Keratinocyte (primary cell): ENCODE data around the gene UAP1. TPM values are rescaled to one million over a fixed set of nuclear protein-coding genes. Genes with fewer than 3 reads are reported as not detected.

Experiments
- DNase-seq: peaks from one replicate; pipeline ENCODE4 v3.0.0-alpha.2; 2011; ENCODE audit warnings: low read depth, missing footprints, low spot score
- FAIRE-seq: peaks from 2 replicates; lab custom pipeline; 2011; peaks lifted over from hg19 to GRCh38; lab: Jason Lieb, UNC
- H2AFZ ChIP-seq: 2 replicates; pipeline ENCODE4 v1.6.0; 2012; ENCODE audit warnings: low read length, control low read depth, inconsistent platforms; ENCODE audit not compliant: control insufficient read depth
- H3K27ac ChIP-seq: 2 replicates; pipeline ENCODE4 v1.5.1; 2011; ENCODE audit warnings: low read length; ENCODE audit not compliant: control insufficient read depth, insufficient read depth
- H3K27me3 ChIP-seq: 3 replicates; pipeline ENCODE4 v1.6.0; 2011; ENCODE audit warnings: low read length; ENCODE audit not compliant: control insufficient read depth, insufficient read depth; ENCODE audit errors: extremely low read depth
- H3K36me3 ChIP-seq, 2 experiments: 2 replicates in 1 of 2; 3 replicates in 1 of 2; pipeline ENCODE4 v1.5.1; 2011; ENCODE audit warnings: low read length in 2 of 2, mild to moderate bottlenecking in 1 of 2; ENCODE audit not compliant: control insufficient read depth in 2 of 2, insufficient read depth in 2 of 2; ENCODE audit errors: extremely low read depth in 1 of 2
- H3K4me1 ChIP-seq: 3 replicates; pipeline ENCODE4 v1.5.1; 2011; ENCODE audit warnings: low read length; ENCODE audit not compliant: control insufficient read depth, insufficient read depth; ENCODE audit errors: extremely low read depth
- H3K4me2 ChIP-seq: 3 replicates; pipeline ENCODE4 v1.6.0; 2011; ENCODE audit warnings: low read depth, low read length; ENCODE audit not compliant: control insufficient read depth, insufficient read depth; ENCODE audit errors: extremely low read depth
- H3K4me3 ChIP-seq, 3 experiments: fragments of 200-600 bp in 1 of 3; sonication (generic) in 1 of 3; 2 replicates in 2 of 3; 3 replicates in 1 of 3; pipeline ENCODE4 v1.5.1; 2011 to 2016; ENCODE audit warnings: low read length in 3 of 3, mild to moderate bottlenecking in 3 of 3, control low read depth in 2 of 3, inconsistent platforms in 1 of 3, low read depth in 1 of 3, mixed read lengths in 1 of 3, mixed run types in 1 of 3, moderate library complexity in 1 of 3; ENCODE audit not compliant: control insufficient read depth in 2 of 3, insufficient read depth in 2 of 3; ENCODE audit errors: extremely low read depth in 1 of 3
- H3K79me2 ChIP-seq: 2 replicates; pipeline ENCODE4 v1.6.0; 2012; ENCODE audit warnings: low read length; ENCODE audit not compliant: control insufficient read depth, insufficient read depth
- H3K9ac ChIP-seq: 3 replicates; pipeline ENCODE4 v1.6.0; 2011; ENCODE audit warnings: low read length; ENCODE audit not compliant: control insufficient read depth, insufficient read depth; ENCODE audit errors: extremely low read depth
- H3K9me1 ChIP-seq: 3 replicates; pipeline ENCODE4 v1.6.0; 2011; ENCODE audit warnings: low read length; ENCODE audit not compliant: control insufficient read depth, insufficient read depth; ENCODE audit errors: extremely low read depth
- H3K9me3 ChIP-seq: 2 replicates; pipeline ENCODE4 v1.5.1; 2012; ENCODE audit warnings: low read depth, low read length; ENCODE audit not compliant: control insufficient read depth
- H4K20me1 ChIP-seq: 3 replicates; pipeline ENCODE4 v1.6.0; 2011; ENCODE audit warnings: low read length; ENCODE audit not compliant: control insufficient read depth, insufficient read depth; ENCODE audit errors: extremely low read depth
- EZH2 ChIP-seq: IDR thresholded peaks from one replicate; pipeline ENCODE4 v1.6.1; 2012; ENCODE audit warnings: inconsistent platforms, mild to moderate bottlenecking, low read length, moderate library complexity
- dilution Hi-C: fragments of 300-500 bp; cut with MboI; formaldehyde crosslinking; loops from one replicate; pipeline ENCODE4 v1.7.0; 2020; ENCODE audit warnings: low sequenced_read_pairs; ENCODE audit not compliant: extremely low pct_ligation_motif_present
- polyA plus RNA-seq, 5 experiments: library from polyadenylated mRNA; depleted of rRNA in 3 of 5; stranded (reverse) in 3 of 5; stranded (forward) in 1 of 5; unstranded in 1 of 5; fragments of >200 nt; gene quantifications; 1 replicate in 1 of 5; 2 replicates in 3 of 5; 3 replicates in 1 of 5; pipeline versions ENCODE4 v1.2.1 to v1.2.3, GENCODE V29; 2011 to 2012; ENCODE audit warnings: missing spikeins in 2 of 5, low read depth in 1 of 5, low replicate concordance in 1 of 5
- TF ChIP-seq, protein P1 (sequence below), 3 experiments: IDR thresholded peaks in 1 of 3; conservative IDR thresholded peaks in 1 of 3; optimal IDR thresholded peaks in 1 of 3; 2 replicates in 2 of 3; 3 replicates in 1 of 3; pipeline versions ENCODE3 to v1.5.1; 2011; ENCODE audit warnings: low read length in 3 of 3, mild to moderate bottlenecking in 3 of 3, moderate library complexity in 2 of 3, control low read depth in 1 of 3, inconsistent platforms in 1 of 3; ENCODE audit not compliant: insufficient read depth in 2 of 3; ENCODE audit errors: extremely low read depth in 1 of 3

UAP1 gene
- polyA plus RNA-seq, 1 donor (not counting 4 experiments of a cell fraction or from before 2014, with no cell fraction given), result 150 TPM

DNA sequence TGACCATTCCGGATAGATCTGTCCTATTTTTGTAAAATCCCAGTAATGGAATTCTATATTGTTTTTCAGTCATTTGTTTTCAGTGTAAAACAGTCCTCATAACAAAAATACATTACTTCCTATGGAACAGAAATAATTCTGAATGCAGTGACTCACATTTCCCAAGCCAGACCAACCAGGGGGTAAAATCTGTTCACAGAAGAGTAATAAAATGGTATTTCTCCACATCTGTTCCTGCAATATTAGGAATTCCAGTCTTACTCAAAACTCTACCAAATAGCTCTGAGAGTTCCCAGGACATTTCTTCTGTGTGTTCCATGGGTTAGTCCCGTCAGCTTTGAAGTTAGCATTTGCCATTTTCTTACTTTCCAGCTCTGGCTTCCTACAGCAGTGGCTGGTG lies 68.1 kb downstream of the UAP1 start:
- H3K27me3 ChIP-seq, result no peaks in the 10 kb centered on the region
- no peaks in the 10 kb centered on the region for H3K4me1 ChIP-seq
- no peak for DNase-seq
- no peak overlapping the region for H3K4me3 ChIP-seq
- H4K20me1 ChIP-seq, result no peaks in the 10 kb centered on the region
- TF ChIP-seq, protein P1, sequence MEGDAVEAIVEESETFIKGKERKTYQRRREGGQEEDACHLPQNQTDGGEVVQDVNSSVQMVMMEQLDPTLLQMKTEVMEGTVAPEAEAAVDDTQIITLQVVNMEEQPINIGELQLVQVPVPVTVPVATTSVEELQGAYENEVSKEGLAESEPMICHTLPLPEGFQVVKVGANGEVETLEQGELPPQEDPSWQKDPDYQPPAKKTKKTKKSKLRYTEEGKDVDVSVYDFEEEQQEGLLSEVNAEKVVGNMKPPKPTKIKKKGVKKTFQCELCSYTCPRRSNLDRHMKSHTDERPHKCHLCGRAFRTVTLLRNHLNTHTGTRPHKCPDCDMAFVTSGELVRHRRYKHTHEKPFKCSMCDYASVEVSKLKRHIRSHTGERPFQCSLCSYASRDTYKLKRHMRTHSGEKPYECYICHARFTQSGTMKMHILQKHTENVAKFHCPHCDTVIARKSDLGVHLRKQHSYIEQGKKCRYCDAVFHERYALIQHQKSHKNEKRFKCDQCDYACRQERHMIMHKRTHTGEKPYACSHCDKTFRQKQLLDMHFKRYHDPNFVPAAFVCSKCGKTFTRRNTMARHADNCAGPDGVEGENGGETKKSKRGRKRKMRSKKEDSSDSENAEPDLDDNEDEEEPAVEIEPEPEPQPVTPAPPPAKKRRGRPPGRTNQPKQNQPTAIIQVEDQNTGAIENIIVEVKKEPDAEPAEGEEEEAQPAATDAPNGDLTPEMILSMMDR (optimal IDR thresholded peaks at IDR 0.05 in 1 of 3, IDR thresholded peaks at IDR 0.05 in 1 of 3, conservative IDR thresholded peaks at IDR 0.05 in 1 of 3; ENCODE audit: extremely low read depth in 1 of 3, insufficient read depth in 2 of 3, low read length in 3 of 3), result no peak
- TF ChIP-seq EZH2, result no peak
- H3K27ac ChIP-seq, result no peak overlapping the region
- H3K9me3 ChIP-seq, result no peaks in the 10 kb centered on the region
- no peak for FAIRE-seq
- H3K9ac ChIP-seq, result no peak overlapping the region
- no peak overlapping the region for H3K4me2 ChIP-seq
- H3K79me2 ChIP-seq, result no peaks in the 10 kb centered on the region
- dilution Hi-C loops, result no loop called here
- H2AFZ ChIP-seq, result no peak overlapping the region
- H3K9me1 ChIP-seq, result no peaks in the 10 kb centered on the region
- no peaks in the 10 kb centered on the region for H3K36me3 ChIP-seq

DNA sequence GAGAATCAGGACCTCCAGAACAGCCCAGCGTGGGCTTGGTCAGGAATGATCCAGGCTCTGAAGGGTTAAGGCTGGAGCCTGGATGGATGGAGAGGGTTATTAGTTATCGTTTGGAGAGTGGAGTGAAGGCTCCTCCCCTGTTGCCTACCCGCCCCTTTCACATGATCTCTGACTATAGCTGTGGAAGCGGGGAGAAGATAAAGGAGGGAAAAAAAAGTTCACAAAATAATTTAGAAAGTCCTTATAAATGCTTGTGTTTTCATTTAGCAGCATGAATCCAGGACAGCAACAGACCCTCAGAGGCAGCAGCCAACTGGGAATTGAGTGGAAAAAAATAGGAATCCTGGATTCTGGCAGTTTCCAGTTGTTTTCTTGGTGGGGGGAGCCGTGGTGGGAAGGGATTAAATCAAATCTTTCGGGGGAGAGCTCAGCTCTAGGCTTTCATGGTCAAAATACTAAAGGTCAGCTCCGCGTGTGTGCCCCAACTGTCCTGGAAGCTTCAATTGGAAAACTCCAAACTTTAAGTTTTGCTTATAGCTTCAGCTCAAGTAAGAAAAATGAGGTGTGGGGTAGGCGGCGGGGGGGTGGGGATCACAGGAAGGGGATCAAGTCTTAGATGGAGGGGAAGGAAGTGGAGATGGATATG lies 70.1 kb downstream of the UAP1 start:
- H3K9me1 ChIP-seq, result no peaks in the 10 kb centered on the region
- FAIRE-seq (no peak), DNase-seq (no peak)
- no peaks in the 10 kb centered on the region for H3K27me3 ChIP-seq
- no peaks in the 10 kb centered on the region for H4K20me1 ChIP-seq
- no peak for TF ChIP-seq EZH2
- TF ChIP-seq, protein P1 (optimal IDR thresholded peaks at IDR 0.05 in 1 of 3, IDR thresholded peaks at IDR 0.05 in 1 of 3, conservative IDR thresholded peaks at IDR 0.05 in 1 of 3; ENCODE audit: extremely low read depth in 1 of 3, insufficient read depth in 2 of 3, low read length in 3 of 3), result no peak
- no peaks in the 10 kb centered on the region for H3K9me3 ChIP-seq
- dilution Hi-C loops, result no loop called here
- no peak overlapping the region for H3K9ac ChIP-seq
- no peak overlapping the region for H2AFZ ChIP-seq
- no peaks in the 10 kb centered on the region for H3K4me1 ChIP-seq
- H3K4me2 ChIP-seq, result no peak overlapping the region
- H3K4me3 ChIP-seq, result no peak overlapping the region
- H3K27ac ChIP-seq, result no peak overlapping the region
- H3K36me3 ChIP-seq, result no peaks in the 10 kb centered on the region
- no peaks in the 10 kb centered on the region for H3K79me2 ChIP-seq
